Fibroblast of skin of right biceps (primary cell): ENCODE measurements around the gene USP12.
A peak's percentile ranks its signal among the peaks of the same experiment; 100 is the strongest.

Experiments
- DNase-seq: peaks from one replicate; pipeline ENCODE4 v3.0.0-alpha.2; 2013

The USP12 gene

DNA sequence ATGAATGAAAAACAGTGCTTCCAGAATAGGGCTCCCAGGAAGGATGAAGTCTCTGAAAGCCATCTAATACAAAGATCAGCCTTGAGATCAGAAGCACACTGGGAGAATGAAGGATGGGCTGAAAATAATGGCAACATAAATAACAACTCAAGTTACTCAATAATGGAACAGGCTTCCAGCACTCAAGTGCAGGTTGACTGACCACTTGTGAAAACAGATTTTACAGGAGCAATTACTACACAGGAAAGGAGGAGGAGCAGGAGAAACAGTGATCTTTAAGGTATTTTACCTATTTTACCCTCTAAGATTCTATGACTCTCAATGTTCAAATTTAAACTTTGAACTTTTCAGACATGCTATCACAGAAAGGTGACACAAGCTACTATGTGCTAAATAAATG lies 106.0 kb downstream of the USP12 start:
- DNase-seq, result no peak

DNA sequence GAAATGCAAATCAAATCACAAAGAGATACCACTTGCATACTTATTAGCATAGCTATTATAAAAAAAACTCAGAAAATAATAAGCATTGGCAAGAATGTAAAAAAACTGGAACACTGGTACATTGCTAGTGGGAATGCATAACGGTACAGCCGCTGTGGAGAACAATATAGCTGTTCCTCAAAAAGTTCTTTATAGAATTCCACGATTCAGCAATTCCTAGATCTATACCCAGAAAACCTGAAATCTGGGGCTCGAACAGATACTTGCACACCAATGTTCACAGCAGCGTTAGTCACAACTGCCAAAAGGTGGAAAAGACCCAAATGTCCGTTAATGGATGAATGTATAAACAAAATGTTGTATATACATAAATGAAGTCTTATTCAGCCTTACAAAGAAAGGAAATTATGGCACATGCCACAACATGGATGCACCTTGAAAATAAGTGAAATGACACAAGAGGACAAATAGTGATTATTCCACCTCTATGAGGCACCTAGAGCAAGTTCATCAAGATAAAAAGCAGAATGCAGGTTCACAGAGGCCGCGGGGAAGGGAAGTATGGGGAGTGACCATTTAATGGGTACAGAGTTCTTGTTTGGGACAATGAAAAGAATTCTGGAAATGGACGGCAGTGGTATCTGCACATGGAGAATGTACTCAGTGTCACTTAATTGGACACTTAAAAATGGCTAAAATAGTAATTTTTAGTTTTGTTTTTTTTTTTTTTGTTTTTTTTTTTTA lies 107.2 kb downstream of the USP12 start:
- no peak for DNase-seq

DNA sequence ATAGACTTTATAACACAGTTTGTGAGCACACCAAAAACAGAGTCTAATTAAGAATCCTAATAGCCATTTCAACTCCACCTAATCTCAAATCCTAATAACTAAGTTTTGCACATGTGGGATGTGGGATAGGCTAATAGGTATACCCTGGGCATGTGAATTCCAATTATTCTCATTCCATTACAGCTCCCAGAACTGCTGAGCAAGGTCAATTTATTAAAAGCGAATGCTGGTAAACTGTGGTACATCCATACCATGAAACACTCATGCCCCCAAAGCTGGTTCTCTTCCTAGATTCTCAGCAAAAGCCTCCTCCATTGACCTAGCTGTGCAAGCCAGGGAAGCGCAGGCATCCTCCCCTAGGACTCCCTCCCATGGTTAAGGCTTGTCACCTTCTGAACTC lies 113.8 kb downstream of the USP12 start:
- no peak for DNase-seq

DNA sequence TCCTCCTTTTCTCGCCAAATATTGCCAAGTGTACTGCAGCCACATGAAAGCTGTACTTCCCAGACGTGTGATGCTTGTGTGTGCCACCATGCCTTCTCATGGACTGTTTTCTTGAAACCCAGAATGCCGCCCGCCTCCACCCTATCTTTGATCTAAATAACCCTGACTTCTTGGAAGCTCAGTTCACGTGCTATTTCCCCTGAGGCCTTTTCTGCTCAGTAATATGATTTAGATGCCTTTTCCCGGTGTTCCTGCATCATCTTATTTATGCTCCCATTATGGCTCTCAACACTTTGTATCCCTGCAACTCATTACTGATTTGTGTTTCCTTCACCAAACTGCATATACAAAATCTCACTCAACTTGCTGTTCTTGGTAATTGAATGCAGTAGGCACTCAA lies 116.1 kb downstream of the USP12 start:
- DNase-seq, result no peak

DNA sequence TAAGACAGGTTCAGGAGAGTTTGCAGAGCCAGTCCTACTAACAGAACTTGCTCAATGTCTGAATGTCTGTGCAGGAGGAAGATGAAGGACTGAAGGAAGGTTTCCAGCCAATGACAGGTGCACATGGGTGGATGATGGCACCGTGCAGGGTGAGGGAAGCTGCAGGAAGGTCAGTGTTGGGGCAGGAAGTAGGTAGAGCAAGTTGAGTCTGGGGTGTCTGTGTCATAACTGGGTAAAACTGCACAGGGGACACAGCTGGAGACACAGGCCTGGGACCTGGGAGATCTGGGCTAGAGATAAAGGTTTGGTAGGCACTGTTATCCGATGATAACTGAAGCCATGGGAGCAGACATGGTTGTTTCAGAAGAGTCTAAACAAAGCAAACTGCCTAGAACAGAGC lies 116.9 kb downstream of the USP12 start:
- no peak for DNase-seq

DNA sequence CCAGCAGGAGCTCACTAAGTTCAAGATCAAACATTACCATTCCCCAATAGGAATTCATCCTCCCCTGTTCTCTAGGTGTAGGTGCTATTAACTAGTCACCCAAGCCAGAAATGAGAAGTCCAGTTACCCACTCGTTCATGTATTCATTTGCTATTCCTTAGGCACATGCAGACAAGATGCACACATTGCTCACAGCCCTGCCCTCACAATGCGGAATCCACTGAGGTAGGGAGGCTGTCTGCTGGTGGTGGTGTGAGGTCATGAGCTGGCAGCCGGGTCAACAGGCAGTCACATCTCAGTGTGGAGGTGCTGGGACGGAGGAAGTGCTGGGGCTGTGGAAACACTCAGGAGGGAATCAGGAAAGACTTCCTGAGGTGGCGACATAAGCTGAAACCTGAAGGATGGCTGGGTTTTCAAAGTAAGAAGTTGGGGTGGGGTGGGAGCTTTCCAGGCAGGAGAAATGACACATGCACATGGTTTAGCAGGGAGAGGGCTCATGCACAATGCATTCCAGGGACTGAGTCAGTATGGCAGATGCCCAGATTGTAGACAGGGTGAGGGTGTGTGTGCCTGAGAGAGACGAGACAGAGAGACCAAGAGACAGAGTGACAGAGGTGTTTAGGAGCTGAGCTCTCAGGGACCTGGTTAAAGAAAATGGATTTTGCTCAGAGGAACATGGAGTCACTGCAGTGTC lies 117.6 kb downstream of the USP12 start:
- peak; percentile 89 for DNase-seq

DNA sequence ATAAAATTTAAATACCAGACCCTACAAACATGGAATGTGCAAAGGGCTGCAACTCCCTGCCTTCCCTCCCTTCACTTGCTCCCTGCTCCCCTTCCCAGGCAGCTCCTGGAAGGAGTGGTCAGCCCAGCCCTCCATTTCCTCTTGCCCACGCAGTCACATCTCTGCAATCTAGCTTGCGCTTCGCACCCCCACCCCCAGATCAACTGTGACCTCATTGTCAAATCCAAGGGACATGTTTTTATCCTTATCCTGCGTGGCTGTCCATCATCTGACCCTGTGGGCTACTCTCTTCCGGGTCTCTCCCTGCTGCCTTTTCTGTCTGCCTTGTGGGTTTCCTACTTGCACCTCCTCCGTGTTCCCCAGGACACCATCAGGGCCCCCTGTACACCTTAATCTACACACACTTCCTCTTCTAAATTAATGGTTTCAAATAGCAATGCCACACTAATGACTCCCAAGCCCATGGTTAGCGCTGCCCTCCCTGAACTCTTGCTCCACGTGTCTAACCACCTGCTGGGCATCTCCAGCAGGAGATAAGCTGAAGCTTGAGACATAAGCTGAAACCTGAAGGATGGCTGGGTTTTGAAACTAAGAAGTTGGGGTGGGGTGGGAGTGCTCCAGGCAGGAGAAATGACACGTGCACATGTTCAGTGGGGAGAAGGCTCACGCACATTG lies 118.3 kb downstream of the USP12 start:
- DNase-seq, result no peak

DNA sequence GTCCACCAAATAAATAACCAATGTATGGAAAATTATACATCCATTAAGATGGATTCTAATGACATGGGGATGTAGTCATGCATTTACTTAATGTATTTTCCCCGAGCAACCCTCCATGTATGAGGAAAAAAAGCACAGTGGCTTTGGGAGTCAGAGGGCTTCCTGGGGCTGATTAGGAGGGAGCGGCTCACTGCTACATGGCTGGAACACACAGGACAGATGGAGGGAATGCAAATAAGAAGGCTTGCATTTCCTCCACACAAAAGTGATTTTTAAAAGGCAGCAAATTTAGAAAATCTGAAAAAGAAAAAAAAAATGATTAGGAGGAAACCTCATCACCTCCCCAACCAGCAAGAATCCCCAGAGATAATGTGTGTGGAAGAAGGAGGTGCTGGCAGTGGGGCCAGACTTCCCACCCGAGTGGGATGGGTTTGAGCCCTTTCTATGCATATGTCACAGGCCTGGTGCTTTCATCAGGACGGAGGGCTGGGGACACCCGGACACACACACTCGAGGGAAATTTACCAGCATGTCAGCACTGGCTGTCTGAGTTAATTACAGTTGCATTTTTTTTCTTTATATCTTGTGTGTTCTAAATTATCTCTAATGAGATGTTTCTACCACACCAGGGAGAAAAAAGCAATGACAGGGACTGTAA lies 118.9 kb downstream of the USP12 start:
- DNase-seq, result no peak

DNA sequence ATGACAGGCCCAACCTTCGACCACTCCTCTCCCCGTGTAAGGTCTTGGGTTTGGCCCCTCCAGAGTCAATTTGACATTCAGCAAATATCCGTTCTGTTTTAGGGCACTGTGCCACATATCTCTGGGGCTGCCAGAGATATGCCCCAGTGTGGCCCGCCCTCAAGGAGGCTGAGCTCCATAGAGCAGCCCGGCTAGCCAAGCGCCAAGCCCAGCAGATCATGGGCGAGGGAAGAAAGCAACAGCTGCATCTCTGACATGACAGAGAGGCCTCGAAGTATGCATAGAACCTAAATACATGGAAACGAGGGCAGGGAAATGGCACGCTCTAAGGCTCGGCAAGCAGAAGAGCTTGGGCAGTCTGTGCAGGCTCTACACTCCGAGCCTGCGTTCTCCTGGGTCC lies 124.5 kb downstream of the USP12 start:
- no peak for DNase-seq

DNA sequence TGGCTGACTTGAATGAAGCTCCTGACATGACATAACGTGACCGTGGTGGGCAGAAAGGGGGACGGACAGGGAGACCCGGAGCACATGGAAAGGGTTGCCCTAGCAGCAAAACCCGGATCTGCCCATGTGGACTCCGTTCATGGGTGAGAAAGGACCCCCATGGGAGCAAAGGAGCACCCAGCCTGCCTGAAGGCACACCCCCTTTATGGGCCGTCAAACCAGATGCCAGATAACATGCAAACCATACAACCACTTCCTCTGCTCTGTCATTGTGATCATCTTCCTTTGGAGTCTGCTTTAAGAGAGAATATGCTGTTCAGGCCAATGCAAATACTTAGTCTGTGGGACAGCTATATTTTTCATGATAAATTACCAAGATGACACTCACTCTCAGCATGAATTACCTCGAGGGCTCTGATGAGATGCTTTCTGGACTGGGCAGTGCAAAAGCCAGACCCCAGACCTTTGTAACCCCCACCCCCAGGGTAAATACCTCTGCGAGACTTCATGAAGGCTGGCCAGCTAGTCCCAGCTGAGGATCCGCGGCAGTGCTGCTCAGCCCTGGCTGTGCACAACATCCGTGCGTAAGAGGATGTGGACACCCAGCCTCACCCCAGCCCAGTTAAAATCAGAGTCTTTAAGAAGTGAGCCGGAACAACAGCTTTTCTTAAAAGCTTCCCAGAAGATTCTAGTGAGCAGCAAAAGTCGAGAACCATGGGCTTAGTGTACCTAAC lies 126.6 kb downstream of the USP12 start:
- no peak for DNase-seq

DNA sequence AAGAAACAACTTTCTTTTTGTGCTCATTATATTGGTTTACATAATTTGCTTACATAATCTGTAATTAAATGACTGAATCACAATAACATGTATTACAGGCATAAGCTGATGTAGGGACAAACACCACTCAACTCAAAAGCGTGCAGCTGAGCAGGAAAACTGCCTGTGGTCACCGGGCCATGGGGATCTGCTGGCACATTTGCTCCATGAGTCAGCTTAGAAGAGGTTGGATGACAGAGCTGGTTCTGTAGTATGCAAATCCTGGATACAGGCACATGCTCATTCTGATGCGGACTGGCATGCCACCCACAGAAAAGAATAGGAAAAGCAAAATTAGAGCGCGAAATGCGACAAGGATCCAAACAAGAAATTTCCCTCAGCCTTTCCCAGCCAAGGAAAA lies 128.6 kb downstream of the USP12 start:
- DNase-seq, result peak; percentile 97

DNA sequence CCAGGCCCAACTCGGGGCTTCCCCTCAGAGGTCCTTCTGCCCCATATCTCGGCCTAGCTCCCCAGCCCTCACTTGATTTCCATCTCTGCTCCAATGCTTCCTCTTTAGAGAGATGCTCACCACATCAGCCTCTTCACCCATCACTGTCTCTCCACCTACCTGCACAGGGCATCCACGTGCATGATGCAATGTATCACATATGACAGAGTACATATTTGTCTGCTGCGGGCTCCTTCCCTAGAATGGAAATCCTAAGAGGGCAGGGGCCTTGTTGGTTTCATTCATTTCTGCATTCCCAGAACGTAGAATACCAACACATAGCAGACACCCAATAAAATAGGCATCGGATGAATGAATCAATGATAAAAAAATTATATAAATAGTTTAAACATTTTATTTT lies 130.3 kb downstream of the USP12 start:
- DNase-seq, result no peak

DNA sequence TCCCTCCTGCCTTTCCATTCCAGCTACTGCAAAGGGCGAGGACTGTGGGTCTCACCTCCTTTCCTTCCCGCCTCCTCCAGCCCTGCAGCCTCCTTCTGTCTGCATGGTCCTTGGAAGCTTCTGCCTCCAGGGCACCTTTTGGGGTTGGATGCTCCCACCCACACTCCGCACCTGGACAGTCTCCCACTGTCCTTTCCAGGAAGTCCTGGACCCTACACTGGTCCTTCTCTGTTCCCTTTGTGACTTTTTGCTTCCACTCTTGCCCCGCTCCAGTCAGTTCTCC lies 130.8 kb downstream of the USP12 start:
- no peak for DNase-seq

DNA sequence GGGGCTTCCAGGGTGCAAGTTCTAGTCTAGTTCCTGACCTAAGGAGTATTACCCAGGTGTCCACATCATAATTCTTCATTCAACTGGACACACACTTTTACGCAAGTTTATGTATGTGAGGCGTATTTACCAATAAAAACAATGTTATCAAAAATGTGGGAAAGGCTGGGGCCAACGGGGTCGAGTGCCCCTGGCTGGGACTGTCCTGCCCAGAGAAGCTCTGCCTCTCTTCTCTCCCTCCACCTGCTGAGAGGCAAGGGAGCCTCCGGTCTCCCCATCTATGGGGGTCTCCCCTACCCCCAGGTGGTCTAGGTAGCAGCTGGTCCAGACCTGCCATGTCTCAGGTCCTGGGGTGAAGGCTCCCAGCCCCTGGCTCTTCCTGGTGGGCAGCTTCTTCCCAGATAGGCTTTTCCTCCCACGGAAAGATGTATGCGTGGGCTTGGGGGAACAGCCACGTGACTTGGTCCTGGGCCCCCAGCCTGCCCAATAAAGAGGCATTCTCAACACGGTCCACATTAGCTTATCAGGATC lies 132.4 kb downstream of the USP12 start:
- DNase-seq, result no peak

DNA sequence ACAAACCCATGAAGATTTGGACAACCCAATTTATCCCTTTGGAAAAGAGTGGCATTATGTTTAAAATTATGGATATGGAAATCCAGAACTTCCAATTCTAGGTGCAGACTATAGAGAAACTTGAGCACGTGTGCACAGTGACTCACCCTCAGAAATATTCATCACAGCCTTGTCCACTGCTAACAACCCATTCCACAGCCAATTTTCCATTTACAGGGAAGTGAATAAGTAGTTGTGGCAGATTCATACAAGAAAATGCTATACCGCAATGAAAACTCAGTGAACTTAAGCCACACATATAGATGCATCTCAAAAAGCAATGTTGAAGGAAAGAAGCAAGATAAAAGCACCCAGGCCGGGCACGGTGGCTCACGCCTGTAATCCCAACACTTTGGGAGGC lies 133.3 kb downstream of the USP12 start:
- peak; percentile 85 for DNase-seq

DNA sequence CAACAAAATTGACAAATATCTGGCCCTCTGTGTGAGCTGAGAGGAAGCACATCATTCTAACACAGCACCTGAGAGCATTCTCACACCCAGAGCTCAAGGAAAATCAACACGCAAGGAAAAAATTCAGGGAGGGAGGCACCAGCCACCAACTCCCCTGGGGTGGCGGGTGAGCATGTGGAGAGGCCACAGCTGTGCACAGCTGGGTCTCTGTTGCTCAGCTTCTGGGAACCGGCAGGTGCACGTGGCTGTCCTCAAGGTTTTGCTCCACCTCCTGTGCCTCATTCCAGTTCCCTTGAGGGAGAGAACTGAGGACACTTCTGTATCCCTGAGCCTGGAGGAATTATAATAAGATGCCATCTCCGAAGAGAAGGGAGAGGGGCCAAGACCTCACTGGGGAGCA lies 134.0 kb downstream of the USP12 start:
- DNase-seq, result no peak

DNA sequence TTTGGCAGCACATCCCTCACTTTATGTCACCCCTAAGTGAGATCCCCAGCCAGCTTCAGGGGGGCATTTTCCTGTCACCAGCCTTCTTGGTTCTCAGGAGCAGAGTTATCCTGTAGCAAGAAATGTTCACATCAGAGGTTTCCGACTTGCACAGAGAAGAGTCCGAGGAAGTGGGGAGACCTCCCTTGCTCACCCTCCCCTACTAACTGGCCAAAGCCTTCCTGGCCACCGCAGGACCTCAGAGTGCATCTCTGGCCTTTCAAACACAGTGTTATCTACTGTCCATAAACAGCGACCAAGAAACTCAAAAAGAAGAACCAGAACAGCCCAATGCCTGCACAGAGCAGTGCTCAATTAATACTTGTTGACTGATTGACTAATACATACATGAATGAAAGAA lies 134.4 kb downstream of the USP12 start:
- DNase-seq, result no peak

DNA sequence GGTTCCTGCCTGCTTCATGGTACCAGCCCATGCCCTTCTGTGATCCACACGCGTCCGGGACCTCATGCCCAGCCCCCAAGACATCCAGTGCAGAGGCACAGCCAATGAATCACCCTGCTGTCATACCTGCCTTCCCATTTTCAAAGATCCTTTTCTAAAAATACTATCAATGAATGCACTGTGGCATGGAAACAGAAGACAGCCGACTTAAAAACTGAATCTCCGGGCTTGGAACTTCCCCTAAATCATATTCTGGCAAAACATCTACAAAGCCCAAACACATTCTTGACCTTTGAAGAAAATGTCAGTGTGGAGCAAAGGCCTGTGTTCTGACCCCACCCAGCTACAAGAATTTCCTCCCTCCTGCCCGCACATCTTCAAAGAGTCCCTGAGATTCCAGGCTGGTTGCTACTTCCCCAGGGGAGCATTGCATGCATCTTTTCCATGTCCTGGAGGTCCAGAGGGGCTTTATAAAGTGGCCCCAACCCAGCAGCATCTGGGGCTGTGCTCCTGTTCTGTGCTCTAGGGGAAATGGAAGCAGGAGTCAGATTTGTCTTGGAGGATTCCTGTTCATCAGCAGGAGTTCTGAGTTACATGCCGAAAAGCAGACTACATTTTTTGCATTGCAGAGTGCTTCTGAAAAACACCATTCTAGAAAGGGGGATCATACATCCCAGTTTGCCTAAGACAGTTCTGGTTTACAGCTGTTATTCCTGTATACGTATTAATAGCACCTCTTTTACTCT lies 135.2 kb downstream of the USP12 start:
- DNase-seq, result peak; percentile 60

DNA sequence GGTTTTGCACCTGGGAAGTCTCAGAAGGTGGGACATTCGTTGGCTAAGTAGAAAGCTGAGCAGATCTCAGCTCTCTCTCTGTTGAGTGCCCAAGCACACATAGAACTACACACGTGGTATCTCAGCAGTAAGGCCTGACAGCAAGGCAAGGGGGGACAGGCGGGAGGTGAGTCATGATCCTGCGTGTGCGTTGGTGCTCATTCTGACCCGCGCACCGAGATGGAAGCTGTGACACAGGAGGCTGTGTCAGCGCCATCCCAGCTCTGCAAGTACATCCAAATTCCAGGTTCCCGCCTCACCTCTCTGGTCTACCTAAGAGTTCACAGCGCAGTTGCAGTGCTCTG lies 135.7 kb downstream of the USP12 start:
- DNase-seq, result peak; percentile 65

DNA sequence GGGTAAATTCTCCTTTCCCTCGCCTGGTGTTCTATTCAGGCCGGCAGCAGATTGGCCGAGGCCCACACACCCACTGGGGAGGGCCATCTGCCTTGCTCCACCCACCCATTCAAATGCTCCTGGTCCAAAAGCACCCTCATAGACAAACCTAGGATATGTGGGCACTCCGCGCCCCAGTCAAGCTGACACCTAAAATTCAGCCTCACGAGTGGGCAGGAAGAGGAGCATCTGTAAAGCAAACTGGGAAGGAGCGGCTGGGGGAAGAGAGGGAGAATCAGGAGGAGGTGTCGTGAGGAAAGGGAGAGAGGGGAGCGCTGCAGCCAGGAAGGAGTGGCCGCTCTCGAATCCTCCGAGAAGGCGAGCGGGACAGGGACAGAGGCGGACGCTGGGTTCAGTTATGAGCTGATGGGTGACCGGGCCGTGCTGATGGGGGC lies 136.9 kb downstream of the USP12 start:
- no peak for DNase-seq

DNA sequence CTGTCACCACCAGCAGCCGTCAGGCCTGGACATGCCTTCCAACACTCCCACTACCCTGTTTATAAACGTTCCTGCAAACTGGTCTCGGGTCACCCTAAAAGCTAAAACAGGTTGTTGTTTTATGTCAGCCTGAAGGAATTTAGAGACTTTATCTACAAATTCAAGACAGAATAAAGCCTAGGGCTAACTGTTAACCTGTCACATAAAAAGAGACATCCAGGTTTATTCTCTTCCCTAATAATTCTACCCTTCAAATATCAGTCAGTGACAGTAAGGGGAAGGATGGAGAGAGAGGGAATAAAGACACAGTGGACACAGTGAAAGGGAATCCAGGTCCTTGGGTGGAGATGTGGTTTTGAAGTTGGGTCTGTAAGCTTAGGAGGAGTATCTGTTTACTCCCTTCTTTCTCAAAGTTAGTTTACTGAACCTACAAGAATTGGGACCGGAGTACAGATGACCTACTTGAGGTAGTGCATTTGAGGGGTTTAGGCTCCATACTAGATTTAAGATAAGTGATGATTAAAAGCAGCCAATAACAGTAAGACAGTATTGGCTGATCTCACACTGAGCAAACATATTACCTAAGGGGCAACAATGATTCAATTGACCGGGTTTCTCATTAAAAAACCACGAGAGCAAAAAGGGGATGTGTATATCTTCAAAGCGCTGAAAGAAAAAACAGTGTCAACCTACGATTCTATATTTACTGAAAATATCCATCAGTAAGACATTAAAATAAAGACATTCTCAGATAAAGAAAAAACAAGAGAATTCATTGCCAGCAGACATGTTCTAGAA lies 142.7 kb downstream of the USP12 start:
- DNase-seq, result no peak
